GM21576 (cell line): ENCODE data around the gene SULF2.

ENCODE experiments used
- ATAC-seq: cut with Tn5 transposase; IDR thresholded peaks from one replicate; pipeline ENCODE4 v1.9.1; 2021; ENCODE audit warnings: mild to moderate bottlenecking, moderate library complexity; ENCODE audit not compliant: unreplicated experiment

Gene SULF2

GRCh38 chr20:47717421-47717820, 67.9 kb downstream of the SULF2 start:
- ATAC-seq = no peak

- ATAC-seq = no peak
These were observed 71.3 kb downstream of the SULF2 start for GRCh38 chr20:47713878-47714450.

- no peak for ATAC-seq
These were observed 72.1 kb downstream of the SULF2 start for GRCh38 chr20:47713163-47713562.

- ATAC-seq = no peak
These were observed 74.1 kb downstream of the SULF2 start for GRCh38 chr20:47711046-47711752.

- ATAC-seq = no peak
These were observed 74.6 kb downstream of the SULF2 start for GRCh38 chr20:47710665-47711045.

- no peak for ATAC-seq
These were observed 76.1 kb downstream of the SULF2 start for GRCh38 chr20:47708953-47709833.

GRCh38 chr20:47708140-47708807, 77.0 kb downstream of the SULF2 start:
- no peak for ATAC-seq

- ATAC-seq = no peak
These were observed 78.9 kb downstream of the SULF2 start for GRCh38 chr20:47706345-47706744.

GRCh38 chr20:47705497-47705856, 79.8 kb downstream of the SULF2 start:
- ATAC-seq = no peak

GRCh38 chr20:47704746-47705496, 80.4 kb downstream of the SULF2 start:
- no peak for ATAC-seq

GRCh38 chr20:47703748-47704147, 81.5 kb downstream of the SULF2 start:
- ATAC-seq = no peak

- ATAC-seq = no peak
These were observed 83.7 kb downstream of the SULF2 start for GRCh38 chr20:47701612-47702011.

GRCh38 chr20:47700327-47700726, 85.0 kb downstream of the SULF2 start:
- ATAC-seq = no peak

GRCh38 chr20:47699818-47700217, 85.5 kb downstream of the SULF2 start:
- no peak for ATAC-seq

GRCh38 chr20:47698142-47698541, 87.1 kb downstream of the SULF2 start:
- no peak for ATAC-seq

- ATAC-seq = no peak
These were observed 88.4 kb downstream of the SULF2 start for GRCh38 chr20:47696856-47697255.

GRCh38 chr20:47694021-47694818, 91.1 kb downstream of the SULF2 start:
- ATAC-seq = no peak

GRCh38 chr20:47691625-47692024, 93.7 kb downstream of the SULF2 start:
- ATAC-seq = no peak

- no peak for ATAC-seq
These were observed 95.5 kb downstream of the SULF2 start for GRCh38 chr20:47689731-47690130.
